ENCODE results near the gene NRG3.

The NRG3 gene

DNA sequence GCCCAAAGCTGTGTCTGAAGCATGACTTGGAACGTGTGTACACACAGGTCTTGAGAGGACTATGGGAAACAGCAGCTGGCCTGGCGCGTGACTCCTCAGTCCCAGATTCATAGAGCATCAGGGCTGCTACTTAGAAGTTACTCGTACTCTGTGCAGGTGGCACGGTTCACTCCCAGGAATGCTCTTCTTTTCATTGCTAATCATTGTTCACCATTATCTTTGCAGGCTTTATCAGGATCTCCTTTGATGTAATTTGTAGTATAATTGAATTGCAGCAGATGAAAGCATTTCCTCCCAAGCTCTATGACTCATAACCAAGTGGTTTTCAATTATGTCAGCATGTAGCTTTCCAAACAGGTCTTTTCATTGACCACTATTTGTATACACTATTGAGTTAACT lies 938.9 kb downstream of the NRG3 start:
- Mint-ChIP-seq H3K9me3 (no peaks in the 10 kb centered on the region), H3K4me1 (no peaks in the 10 kb centered on the region), H3K4me3 (no peak overlapping the region), H3K36me3 (ENCODE audit: low read depth) (no peaks in the 10 kb centered on the region), H3K27ac (no peak overlapping the region), H3K27me3 (ENCODE audit: low read depth) (no peaks in the 10 kb centered on the region)
- TF ChIP-seq, protein P1, sequence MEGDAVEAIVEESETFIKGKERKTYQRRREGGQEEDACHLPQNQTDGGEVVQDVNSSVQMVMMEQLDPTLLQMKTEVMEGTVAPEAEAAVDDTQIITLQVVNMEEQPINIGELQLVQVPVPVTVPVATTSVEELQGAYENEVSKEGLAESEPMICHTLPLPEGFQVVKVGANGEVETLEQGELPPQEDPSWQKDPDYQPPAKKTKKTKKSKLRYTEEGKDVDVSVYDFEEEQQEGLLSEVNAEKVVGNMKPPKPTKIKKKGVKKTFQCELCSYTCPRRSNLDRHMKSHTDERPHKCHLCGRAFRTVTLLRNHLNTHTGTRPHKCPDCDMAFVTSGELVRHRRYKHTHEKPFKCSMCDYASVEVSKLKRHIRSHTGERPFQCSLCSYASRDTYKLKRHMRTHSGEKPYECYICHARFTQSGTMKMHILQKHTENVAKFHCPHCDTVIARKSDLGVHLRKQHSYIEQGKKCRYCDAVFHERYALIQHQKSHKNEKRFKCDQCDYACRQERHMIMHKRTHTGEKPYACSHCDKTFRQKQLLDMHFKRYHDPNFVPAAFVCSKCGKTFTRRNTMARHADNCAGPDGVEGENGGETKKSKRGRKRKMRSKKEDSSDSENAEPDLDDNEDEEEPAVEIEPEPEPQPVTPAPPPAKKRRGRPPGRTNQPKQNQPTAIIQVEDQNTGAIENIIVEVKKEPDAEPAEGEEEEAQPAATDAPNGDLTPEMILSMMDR (IDR thresholded peaks at IDR 0.05; ENCODE audit: unreplicated experiment in 3 of 3), result no peak

DNA sequence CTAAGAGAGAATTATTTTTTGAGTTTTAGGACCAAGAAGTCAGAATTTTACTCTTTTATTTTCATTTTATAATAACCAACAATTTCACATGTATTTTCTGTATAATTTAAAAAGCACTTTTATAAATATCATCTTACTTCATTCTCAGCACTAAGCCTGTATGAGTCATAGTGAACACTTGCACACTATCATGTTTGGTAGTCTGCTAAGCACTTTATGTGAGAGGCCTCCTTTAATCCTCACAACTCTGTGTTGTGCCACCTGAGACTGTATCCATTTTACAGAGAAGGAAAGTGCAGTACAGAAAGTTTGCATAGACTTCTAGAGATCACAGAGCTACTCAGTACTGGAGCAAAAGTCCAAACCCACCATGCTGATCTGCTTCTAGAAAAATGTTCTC lies 939.6 kb downstream of the NRG3 start:
- TF ChIP-seq, protein P1 (IDR thresholded peaks at IDR 0.05; ENCODE audit: unreplicated experiment in 3 of 3), result no peak
- no peaks in the 10 kb centered on the region for H3K27me3 Mint-ChIP-seq (ENCODE audit: low read depth)
- H3K4me3 Mint-ChIP-seq, result no peak overlapping the region
- H3K36me3 Mint-ChIP-seq (ENCODE audit: low read depth), result no peaks in the 10 kb centered on the region
- no peak overlapping the region for H3K27ac Mint-ChIP-seq
- no peaks in the 10 kb centered on the region for H3K9me3 Mint-ChIP-seq
- no peaks in the 10 kb centered on the region for H3K4me1 Mint-ChIP-seq

DNA sequence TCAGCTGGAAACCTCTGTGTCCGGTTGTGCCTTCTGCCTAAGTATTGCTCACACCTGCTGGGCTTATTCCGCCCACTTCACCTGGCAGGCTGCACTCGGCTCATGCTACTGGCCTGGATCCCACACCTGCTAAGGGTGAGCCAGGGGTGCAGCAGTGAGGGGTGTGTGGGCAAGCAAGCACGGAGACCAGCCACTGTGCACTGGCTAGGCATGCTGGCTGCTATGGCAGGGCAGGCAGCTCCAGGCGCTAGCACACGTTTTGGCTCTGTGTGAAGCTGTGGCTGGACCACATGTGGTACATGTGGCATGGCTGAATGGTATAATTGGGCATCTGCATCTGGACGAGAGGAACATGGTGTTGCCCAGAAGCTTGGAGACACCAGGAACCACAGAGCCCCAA lies 940.7 kb downstream of the NRG3 start:
- Mint-ChIP-seq H3K27me3 (ENCODE audit: low read depth) (no peaks in the 10 kb centered on the region), H3K9me3 (no peaks in the 10 kb centered on the region), H3K27ac (no peak overlapping the region), H3K36me3 (ENCODE audit: low read depth) (no peaks in the 10 kb centered on the region), H3K4me1 (no peaks in the 10 kb centered on the region), H3K4me3 (no peak overlapping the region)
- TF ChIP-seq, protein P1 (IDR thresholded peaks at IDR 0.05; ENCODE audit: unreplicated experiment in 3 of 3), result no peak

DNA sequence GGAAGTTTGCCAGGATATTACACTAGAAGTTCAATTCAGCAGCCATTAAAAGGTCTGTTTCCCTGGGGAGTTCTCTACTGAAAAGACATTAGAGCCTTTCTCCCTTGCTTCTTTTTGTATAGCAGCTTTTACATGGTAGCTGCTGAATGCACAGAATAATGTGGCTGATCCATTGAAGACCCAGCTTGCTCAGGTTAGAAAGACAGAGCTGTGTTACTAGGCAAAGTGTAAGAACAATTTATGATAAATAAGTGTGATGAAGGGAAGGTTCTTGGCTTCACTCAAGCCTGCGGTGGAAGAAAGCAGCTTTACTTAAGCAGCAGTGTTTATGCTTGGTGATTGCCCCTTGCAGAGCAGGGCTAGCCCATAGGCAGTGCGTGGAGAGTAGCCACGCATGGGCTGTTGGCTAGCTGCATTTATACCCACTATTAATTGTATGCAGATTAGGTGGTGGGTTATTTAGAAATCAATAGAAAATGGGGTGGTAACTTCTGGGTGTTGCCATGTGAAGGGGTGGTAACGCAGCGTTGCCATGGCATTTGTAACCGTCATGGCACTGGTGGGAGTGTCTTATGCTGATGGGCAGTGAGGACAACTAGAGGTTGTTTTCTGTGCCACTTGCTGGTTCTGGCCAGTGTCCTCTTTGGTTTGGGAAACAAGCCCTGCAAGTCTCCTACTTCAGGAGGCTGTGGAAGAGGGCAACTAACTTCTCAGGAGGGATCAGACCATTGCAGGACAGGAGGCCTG lies 942.9 kb downstream of the NRG3 start:
- no peaks in the 10 kb centered on the region for H3K9me3 Mint-ChIP-seq
- H3K36me3 Mint-ChIP-seq (ENCODE audit: low read depth), result no peaks in the 10 kb centered on the region
- no peak overlapping the region for H3K4me3 Mint-ChIP-seq
- TF ChIP-seq, protein P1 (IDR thresholded peaks at IDR 0.05; ENCODE audit: unreplicated experiment in 3 of 3), result no peak
- no peak overlapping the region for H3K27ac Mint-ChIP-seq
- H3K27me3 Mint-ChIP-seq (ENCODE audit: low read depth), result no peaks in the 10 kb centered on the region
- no peaks in the 10 kb centered on the region for H3K4me1 Mint-ChIP-seq

DNA sequence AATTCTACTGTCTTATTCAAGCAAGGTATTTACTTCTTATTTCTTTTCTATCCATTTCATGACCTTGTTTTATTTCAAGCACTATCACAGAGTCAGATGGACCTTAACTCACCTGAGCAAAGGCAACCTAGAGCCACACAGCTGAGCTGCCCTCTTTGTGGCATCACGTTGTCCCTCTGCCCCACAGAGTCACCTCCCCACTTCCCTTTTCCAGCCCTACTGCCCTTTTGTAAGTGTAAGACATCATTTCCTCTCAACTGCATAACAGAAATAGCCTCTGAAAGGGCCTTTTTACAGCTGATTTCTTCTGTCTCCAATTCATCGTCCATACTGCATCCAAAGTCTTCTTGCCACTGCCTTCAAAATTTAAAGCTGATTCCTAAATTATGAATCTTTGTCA lies 946.0 kb downstream of the NRG3 start:
- Mint-ChIP-seq H3K4me3 (no peak overlapping the region), H3K9me3 (no peaks in the 10 kb centered on the region), H3K4me1 (no peaks in the 10 kb centered on the region), H3K36me3 (ENCODE audit: low read depth) (no peaks in the 10 kb centered on the region), H3K27ac (no peak overlapping the region), H3K27me3 (ENCODE audit: low read depth) (no peaks in the 10 kb centered on the region)
- TF ChIP-seq, protein P1 (IDR thresholded peaks at IDR 0.05; ENCODE audit: unreplicated experiment in 3 of 3), result no peak

DNA sequence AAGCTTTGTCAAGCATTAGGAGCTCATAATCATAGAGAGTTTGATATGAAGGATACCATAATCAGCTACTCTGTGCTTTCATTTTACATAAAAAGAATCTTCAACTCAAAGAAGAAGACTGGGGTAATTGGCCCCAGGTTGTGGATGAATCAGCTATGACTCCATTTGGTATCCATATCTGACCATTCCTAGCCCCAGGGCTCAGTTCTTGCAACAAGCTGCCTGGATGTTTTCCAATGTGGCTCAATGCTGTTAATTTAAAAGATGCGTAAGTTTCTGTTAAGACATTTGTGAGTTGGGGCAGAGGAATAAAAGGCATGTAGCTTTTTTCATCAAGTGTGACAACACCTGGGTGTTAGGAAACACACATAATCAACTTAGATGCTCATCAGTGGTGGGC lies 951.1 kb downstream of the NRG3 start:
- TF ChIP-seq, protein P1 (IDR thresholded peaks at IDR 0.05; ENCODE audit: unreplicated experiment in 3 of 3), result no peak
- no peak overlapping the region for H3K4me3 Mint-ChIP-seq
- H3K9me3 Mint-ChIP-seq, result no peaks in the 10 kb centered on the region
- H3K27ac Mint-ChIP-seq, result no peak overlapping the region
- no peaks in the 10 kb centered on the region for H3K27me3 Mint-ChIP-seq (ENCODE audit: low read depth)
- H3K4me1 Mint-ChIP-seq, result no peaks in the 10 kb centered on the region
- H3K36me3 Mint-ChIP-seq (ENCODE audit: low read depth), result no peaks in the 10 kb centered on the region
